GM19099 (cell line): ENCODE measurements around the gene SERPINB6.
A peak's percentile ranks its signal among the peaks of the same experiment; 100 is the strongest.

Source experiments
- POLR2A ChIP-seq: IDR thresholded peaks from 3 replicates; pipeline ENCODE4 v1.6.1; 2011; ENCODE audit warnings: low read depth; ENCODE audit not compliant: insufficient read length; ENCODE audit errors: extremely low read depth

The SERPINB6 gene

GRCh38 chr6:3001146-3001772 is 29.9 kb upstream of the SERPINB6 start:
- TF ChIP-seq POLR2A = no peak

- peak; percentile 82 for TF ChIP-seq POLR2A
Measured at GRCh38 chr6:2999618-3000557, 28.5 kb upstream of the SERPINB6 start, which contains the start of gene NQO2. Gene NQO2 (plus strand): TSS chr6:2999894. CDS start chr6:3006553, 6,659 bp downstream.

GRCh38 chr6:2998998-2999617 is 27.7 kb upstream of the SERPINB6 start:
- TF ChIP-seq POLR2A = no peak

GRCh38 chr6:2993755-2994317 is 22.5 kb upstream of the SERPINB6 start:
- no peak for TF ChIP-seq POLR2A

- TF ChIP-seq POLR2A = no peak
Measured at GRCh38 chr6:2992330-2992979, 21.1 kb upstream of the SERPINB6 start.

DNA sequence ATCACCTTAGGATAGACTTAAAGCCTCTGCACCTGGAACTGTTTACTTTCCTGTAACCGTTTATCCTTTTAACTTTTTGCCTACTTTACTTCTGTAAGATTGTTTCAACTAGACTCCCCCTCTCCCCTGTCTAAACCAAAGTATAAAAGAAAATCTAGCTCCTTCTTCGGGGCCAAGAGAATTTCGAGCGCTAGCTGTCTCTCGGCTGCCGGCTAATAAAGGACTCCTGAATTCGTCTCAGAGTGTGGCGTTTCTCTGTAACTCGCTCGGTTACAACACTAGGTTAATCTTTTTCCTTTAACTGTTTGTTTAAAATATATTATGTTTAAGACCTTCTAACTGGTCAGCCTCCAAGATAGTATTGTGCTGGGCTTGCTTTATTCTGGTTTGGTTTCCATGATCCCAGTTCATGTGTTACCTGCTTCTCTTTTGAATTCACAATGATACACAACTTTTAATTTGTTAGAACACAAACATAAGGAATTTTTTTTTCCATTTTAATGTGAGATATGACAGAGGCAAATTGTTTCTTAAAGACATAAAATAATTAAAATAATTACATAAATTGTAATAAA is 19.7 kb upstream of the SERPINB6 start:
- TF ChIP-seq POLR2A = no peak

DNA sequence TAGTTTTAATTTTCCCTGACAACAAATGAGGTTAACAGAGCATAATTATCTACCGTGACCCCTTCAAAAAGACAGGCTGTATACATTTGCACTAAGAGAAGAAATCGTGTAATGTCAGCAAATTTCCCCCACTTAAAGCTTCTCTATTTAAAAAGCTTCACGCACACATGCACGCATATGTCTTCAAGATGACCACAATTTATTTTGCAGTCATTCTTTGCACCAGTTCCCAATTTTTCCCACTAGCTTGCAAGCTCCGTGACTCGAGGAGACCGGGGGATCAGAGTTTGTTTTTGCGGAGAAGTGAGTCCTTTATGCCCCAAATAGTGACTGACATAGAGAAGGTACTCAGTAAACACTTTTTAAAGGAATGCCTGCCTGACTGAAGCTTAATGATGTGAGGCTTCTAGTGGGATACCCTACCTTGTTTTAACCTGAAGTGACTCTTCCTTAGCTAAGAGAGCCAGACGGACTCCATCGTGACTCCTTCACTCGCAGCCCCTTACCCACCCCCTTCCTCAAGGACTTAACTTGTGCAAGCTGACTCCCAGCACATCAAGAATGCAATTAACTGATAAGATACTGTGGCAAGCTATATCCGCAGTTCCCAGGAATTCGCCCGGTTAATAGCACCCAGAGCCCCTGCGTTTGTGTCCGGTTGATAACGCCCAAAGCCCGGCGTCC is 19.0 kb upstream of the SERPINB6 start:
- TF ChIP-seq POLR2A = no peak

DNA sequence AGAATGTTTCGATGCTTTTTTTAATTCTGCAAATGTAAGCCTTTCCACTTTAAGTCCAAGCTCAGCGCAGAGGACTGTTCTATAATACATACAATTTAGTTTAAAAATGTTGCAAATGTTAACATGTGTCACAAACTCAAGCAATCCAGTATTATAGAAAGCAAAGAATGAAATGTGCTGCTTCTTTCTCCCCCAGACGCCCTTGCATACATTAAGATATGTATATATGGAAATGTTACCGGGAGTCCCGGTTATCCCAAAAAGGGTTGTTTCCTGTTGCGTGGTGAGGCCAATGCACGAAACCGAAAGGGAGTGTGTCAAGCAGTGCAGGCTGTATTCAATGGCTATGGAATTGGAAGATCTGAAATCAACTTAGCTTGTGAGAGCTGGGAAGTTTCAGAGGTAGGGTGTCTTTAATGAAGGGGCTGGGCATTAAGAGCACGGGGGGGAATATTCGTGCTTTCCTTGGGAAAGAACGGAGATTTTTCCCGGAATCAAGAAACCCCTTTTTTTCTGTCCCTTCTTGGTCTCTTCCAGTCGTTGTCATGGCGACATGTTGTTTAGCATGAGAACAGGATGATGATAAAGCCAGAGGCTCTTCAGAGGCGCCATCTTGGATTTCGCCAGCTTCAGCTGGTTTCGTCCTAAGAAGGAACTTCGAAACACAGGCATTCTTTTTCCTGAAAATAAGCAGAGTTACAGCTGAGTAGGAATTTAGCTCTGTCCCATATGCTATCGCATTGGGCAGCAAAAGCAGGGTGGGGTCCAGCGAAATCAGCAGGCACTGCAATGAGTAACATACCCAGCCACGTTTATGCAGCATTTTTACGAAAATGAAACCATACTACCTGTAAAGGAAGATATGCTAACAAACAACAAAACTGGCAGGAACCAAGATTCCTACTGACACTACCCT is 18.2 kb upstream of the SERPINB6 start:
- TF ChIP-seq POLR2A = peak; percentile 71

DNA sequence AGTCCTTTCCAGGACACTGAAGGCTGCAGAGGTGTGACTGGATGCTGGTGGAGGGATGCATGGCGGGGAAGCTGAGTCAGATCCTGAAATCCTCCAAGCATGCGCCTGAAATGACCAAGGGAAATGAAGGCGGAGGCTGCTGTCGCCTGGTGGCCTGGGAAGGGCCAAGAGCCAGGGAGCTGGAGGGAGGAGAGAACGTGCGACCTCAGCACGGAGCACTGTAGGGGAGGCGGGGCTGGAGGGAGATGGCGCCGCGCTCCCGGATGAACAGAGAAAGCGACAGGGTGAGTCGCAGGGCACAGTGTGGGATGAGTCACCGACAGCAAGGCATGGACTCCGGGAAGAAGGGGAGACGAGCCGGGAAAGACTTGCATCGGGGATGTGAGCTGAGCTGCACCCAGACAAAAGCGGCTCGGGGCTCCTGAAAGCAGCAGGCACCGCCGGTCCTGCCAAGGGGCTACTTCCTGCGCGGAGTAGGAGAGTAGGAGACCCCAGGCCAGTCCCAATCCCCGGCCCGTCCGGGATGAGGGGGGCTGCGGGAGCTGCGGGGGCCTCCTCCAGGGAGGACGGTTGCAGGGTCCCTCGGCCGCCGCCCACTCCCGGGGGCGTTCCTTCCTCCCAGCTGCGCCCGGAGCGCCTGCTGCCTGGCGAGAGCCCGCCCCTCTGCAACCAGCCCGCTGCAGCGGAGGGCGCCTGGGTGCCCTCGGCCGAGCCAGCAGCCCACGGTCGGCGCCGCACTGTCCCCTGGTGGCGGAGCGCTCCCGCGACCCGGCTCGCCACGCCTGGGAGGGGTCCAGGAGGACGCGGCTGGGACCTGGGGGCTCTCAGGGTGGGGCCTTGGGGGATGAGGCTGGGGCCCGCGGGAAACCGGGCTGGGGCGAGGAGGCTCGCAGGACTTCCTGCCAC is 17.3 kb upstream of the SERPINB6 start:
- no peak for TF ChIP-seq POLR2A

- TF ChIP-seq POLR2A = no peak
Measured at GRCh38 chr6:2988094-2988425, 16.7 kb upstream of the SERPINB6 start.

- TF ChIP-seq POLR2A = no peak
Measured at GRCh38 chr6:2986722-2987221, 15.4 kb upstream of the SERPINB6 start.

DNA sequence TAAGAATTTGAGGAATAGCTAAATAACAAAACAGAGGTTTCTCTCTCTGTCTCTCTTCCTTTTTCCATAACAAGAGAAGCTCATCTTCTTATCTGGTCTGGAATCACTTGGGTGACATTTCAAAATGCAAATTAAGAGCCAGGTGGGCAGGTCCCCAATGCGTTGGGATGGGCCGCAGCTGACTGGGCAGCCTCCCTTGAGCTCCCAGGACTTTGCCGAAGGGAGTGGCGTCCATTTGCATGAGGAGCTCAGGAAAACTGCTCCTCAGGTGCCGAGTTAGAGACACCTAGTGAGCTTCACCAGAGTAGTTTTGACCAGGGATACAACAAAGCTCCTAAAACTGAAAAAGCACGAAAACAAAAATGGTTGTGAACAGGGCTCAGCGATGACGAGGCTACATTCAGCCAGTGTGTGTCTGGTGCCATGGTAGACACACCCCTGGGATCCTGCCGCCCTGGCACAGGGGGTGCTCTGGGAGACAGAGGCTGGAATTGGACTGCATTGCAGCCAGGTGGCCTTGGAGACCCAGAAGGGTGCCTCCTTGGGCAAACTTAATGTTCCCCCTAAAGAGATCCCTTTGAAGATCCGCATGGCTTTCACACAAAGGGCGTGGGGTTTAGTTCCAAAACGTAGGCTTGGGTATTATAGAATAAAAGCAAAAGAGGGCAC is 13.5 kb upstream of the SERPINB6 start:
- TF ChIP-seq POLR2A = no peak
